CD4-positive, alpha-beta T cell (primary cell): ENCODE results near the gene ACTR1A. TPM values are rescaled to one million over a fixed set of nuclear protein-coding genes. Genes with fewer than 3 reads are reported as not detected.

Experiments used
- ATAC-seq: fragments of 200-7000 bp; cut with Tn5 transposase; one replicate; pipeline ENCODE4 v1.10.0; 2022; ENCODE audit warnings: mild to moderate bottlenecking; ENCODE audit not compliant: poor library complexity
- CTCF ChIA-PET: fragments of 350-600 bp; sonication (Branson Sonifier 250); formaldehyde crosslinking; loops from one replicate; lab custom pipeline; 2021; ENCODE audit warnings: antibody characterized with exemption, inconsistent platforms; lab: Charles Lee
- POLR2A ChIA-PET: fragments of 350-600 bp; sonication (Branson Sonifier 250); formaldehyde crosslinking; loops from one replicate; lab custom pipeline; 2021; ENCODE audit warnings: antibody characterized with exemption, inconsistent platforms; lab: Charles Lee
- DNase-seq, 14 experiments: peaks; one replicate each; pipeline ENCODE4 v3.0.0-alpha.2; 2013 to 2020; ENCODE audit warnings: mixed read lengths in 2 of 14
- H3K27ac ChIP-seq, 2 donors: one replicate each; pipeline versions ENCODE4 v1.5.1 to v1.7.0; 2013; ENCODE audit warnings: low read length in 2 of 2, low read depth in 1 of 2, mild to moderate bottlenecking in 1 of 2
- H3K27me3 ChIP-seq, 2 experiments: 1 replicate in 1 of 2; 2 replicates in 1 of 2; pipeline versions ENCODE4 v1.6.1 to v1.7.0; 2013; ENCODE audit warnings: low read length in 2 of 2, control low read depth in 1 of 2, mild to moderate bottlenecking in 1 of 2, moderate library complexity in 1 of 2; ENCODE audit not compliant: insufficient read depth in 2 of 2, control insufficient read depth in 1 of 2
- H3K36me3 ChIP-seq: one replicate; pipeline ENCODE4 v1.6.1; 2013; ENCODE audit warnings: low read length, control low read depth; ENCODE audit not compliant: insufficient read depth
- H3K4me1 ChIP-seq: one replicate; pipeline ENCODE4 v1.6.1; 2013; ENCODE audit warnings: low read length, control low read depth; ENCODE audit not compliant: insufficient read depth
- H3K4me3 ChIP-seq: one replicate; pipeline ENCODE4 v1.5.1; 2013; ENCODE audit warnings: mild to moderate bottlenecking, low read length, moderate library complexity
- H3K9me3 ChIP-seq, 2 experiments: 1 replicate in 1 of 2; 2 replicates in 1 of 2; pipeline versions ENCODE4 v1.6.1 to v1.7.0; 2013; ENCODE audit warnings: low read length in 2 of 2, mild to moderate bottlenecking in 2 of 2, control low read depth in 1 of 2, moderate library complexity in 1 of 2; ENCODE audit not compliant: control insufficient read depth in 1 of 2, insufficient read depth in 1 of 2
- H3K27ac Mint-ChIP-seq: one replicate; pipeline ENCODE4 v1.8.0; 2020; ENCODE audit warnings: mixed read lengths
- H3K27me3 Mint-ChIP-seq: one replicate; pipeline ENCODE4 v1.8.0; 2021; ENCODE audit warnings: mixed read lengths
- H3K36me3 Mint-ChIP-seq: one replicate; pipeline ENCODE4 v1.8.0; 2021; ENCODE audit warnings: low read depth, mixed read lengths
- H3K4me1 Mint-ChIP-seq: one replicate; pipeline ENCODE4 v1.8.0; 2021; ENCODE audit warnings: low read depth, mixed read lengths
- H3K4me3 Mint-ChIP-seq: one replicate; pipeline ENCODE4 v1.8.0; 2020; ENCODE audit warnings: mild to moderate bottlenecking, mixed read lengths
- H3K9me3 Mint-ChIP-seq: one replicate; pipeline ENCODE4 v1.8.0; 2020; ENCODE audit warnings: mixed read lengths
- intact Hi-C, 2 experiments: fragments of 100-400 bp; cut with DNase I in 1 of 2; cut with micrococcal nuclease in 1 of 2; formaldehyde crosslinking; loops; one replicate each; pipeline versions ENCODE4 v1.15.1 to v1.9.0; 2023 to 2025; cut with DNase I, micrococcal nuclease
- polyA plus RNA-seq, 2 donors: library from polyadenylated mRNA; unstranded; fragments of 120-200 nt; gene quantifications; one replicate each; pipeline ENCODE4 v1.2.1, GENCODE V29; 2013
- total RNA-seq, 174 experiments: library from RNA in 2 of 174; stranded (reverse) in 2 of 174; gene quantifications; one replicate each; pipeline ENCODE4 v1.2.3 and lab custom pipeline; 2021 to 2026
- TF ChIP-seq, protein P1 (sequence below): fragments of 200-600 bp; IDR thresholded peaks from one replicate; pipeline ENCODE4 v1.8.0; 2022; ENCODE audit warnings: antibody characterized with exemption, mild to moderate bottlenecking

The ACTR1A gene
- total RNA-seq (10 to 100 TPM; 43.3 to 46.3 TPM), total RNA-seq (lab: John Stamatoyannopoulos, UW) (51.4 to 121 (median 94.8) reads per million in 172 experiments)
- 49.9 TPM for polyA plus RNA-seq (2013, experiment 1 of 2)
- polyA plus RNA-seq (2013, experiment 2 of 2): 49.1 TPM

DNA sequence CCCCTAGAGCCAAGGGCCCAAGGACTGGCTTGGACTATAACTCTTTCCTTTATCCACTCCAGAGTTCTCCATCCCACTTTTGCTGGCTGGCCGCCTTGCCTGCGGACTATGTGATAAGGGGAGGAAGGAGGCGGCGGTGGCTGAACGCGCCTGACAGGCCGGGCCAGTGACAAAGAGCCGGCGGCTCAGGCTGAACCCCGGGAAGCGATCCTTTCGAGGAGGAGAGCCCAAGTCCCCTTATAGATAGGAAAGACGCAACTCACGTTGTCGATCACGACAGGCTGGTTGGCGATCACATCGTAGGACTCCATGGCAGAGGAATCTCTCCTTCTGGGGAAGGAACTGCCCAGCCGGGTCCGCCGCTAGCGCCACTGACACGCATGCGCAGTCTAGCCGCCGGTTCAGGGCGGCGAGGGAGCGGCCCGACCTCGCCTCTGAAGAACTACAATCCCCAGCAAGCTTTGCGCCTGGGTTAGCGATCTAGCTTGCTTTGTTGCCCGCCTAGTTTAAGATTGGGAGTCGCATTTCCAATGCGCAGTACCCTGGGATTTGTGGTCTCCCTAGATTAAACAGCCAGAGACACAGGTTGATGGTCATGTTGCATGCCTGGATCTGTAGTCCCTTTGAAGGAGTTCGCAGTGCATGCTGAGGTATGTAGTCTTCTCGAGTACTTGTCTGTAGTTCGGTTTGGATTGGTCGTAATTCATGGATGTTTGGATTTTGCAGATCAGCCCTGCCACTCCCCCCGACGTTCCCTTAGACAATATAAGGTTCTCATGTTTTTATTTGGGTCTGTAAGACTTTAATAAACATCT lies at the start of gene ACTR1A:
TSS of gene ACTR1A (minus strand) at position 376 of the 815 bp plus-strand sequence. CDS start at position 311, 65 bp downstream.
- H3K4me1 ChIP-seq: peaks cover 48% of the 10 kb centered on the region
- peak within 1 kb of the TSS; percentile 80 to 97 for H3K27ac ChIP-seq
- Mint-ChIP-seq H3K4me1 (peaks cover 42% of the 10 kb centered on the region), H3K4me3 (no peak within 1 kb of the TSS), H3K27ac (no peak within 1 kb of the TSS), H3K27me3 (no peaks in the 10 kb centered on the region), H3K36me3 (peaks cover 9% of the 10 kb centered on the region), H3K9me3 (no peaks in the 10 kb centered on the region)
- POLR2A ChIA-PET: interaction anchor here (0.6 to 5.1 kb wide), 19 partner anchors 9 to 865 kb away, joined by 3 to 28 read pairs (median 5); partner anchors contain the start of genes ARL3, C10orf95, CUEDC2 and FBXL15
- intact Hi-C loops: loop anchor here (1.0 to 10.0 kb wide), 16 partner anchors 50 to 690 kb away; partner anchors contain the start of genes ARL3 (in 2 of the 2), NOLC1 (in 2 of the 2), SFXN2 (in 2 of the 2) and TRIM8 (in 2 of the 2)
- H3K4me3 ChIP-seq: peak within 1 kb of the TSS; percentile 100
- DNase-seq: peak; percentile 91 to 98 (median 94)
- TF ChIP-seq, protein P1, sequence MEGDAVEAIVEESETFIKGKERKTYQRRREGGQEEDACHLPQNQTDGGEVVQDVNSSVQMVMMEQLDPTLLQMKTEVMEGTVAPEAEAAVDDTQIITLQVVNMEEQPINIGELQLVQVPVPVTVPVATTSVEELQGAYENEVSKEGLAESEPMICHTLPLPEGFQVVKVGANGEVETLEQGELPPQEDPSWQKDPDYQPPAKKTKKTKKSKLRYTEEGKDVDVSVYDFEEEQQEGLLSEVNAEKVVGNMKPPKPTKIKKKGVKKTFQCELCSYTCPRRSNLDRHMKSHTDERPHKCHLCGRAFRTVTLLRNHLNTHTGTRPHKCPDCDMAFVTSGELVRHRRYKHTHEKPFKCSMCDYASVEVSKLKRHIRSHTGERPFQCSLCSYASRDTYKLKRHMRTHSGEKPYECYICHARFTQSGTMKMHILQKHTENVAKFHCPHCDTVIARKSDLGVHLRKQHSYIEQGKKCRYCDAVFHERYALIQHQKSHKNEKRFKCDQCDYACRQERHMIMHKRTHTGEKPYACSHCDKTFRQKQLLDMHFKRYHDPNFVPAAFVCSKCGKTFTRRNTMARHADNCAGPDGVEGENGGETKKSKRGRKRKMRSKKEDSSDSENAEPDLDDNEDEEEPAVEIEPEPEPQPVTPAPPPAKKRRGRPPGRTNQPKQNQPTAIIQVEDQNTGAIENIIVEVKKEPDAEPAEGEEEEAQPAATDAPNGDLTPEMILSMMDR: no peak
- ATAC-seq: peak; percentile 52
- H3K27me3 ChIP-seq: no peaks in the 10 kb centered on the region
- CTCF ChIA-PET: interaction anchor here (0.8 to 2.2 kb wide), 4 partner anchors 68 to 103 kb away, joined by 3 to 9 read pairs (median 4); partner anchors contain the start of gene FBXL15
- peaks cover 9% of the 10 kb centered on the region for H3K36me3 ChIP-seq
- H3K9me3 ChIP-seq: no peaks in the 10 kb centered on the region

DNA sequence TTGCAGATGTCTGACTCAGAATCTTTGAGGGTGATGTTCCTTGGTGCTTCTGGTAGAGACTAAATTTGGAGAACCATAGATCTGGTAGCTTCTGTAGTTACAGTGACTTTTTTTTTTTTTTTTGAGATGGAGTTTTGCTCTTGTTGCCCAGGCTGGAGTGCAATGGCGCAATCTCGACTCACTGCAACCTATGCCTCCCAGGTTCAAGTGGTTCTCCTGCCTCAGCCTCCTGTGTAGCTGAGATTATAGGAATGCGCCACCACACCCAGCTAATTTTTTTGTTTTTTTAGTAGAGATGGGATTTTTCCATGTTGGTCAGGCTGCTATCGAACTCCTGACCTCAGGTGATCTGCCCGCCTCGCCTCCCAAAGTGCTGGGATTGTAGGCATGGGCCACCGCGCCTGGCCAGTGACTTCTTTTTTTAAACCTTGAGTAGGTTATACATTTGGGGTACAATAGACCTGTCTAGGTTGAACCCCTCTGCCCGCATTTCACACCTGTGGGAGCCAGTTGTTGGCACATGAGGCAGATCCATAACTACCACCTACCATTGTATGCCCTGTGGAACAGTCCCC lies 48.2 kb upstream of the ACTR1A start:
- POLR2A ChIA-PET: no interaction called here
- intact Hi-C loops: no loop called here
- H3K27ac Mint-ChIP-seq: no peak overlapping the region

DNA sequence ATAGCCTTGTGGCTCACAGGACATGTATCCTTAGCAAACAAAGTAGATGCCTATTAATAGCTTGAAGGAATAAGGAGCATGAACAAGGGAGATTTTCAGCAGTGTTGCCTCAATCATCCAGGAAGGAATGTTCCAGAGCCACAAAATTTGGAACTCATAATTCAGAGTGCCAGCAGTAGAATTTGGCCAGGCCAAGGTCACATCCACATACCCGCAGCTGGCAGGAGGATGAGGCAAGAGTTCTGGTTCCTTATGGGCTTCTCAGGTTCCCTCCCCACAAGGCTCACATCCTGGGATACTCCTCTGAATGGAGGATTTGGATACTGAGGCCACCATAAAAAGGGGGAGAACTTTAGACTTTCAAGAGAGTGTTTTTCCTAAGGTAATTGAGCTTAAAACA lies 47.0 kb upstream of the ACTR1A start:
- Mint-ChIP-seq H3K4me3 (no peak overlapping the region), H3K4me1 (peaks cover 14% of the 10 kb centered on the region), H3K27me3 (no peaks in the 10 kb centered on the region), H3K36me3 (peaks cover 48% of the 10 kb centered on the region), H3K27ac (no peak overlapping the region), H3K9me3 (no peaks in the 10 kb centered on the region)
- POLR2A ChIA-PET: no interaction called here
- H3K4me1 ChIP-seq: peaks cover 2% of the 10 kb centered on the region
- no peak for ATAC-seq
- H3K4me3 ChIP-seq: no peak overlapping the region
- DNase-seq: no peak
- no peaks in the 10 kb centered on the region for H3K27me3 ChIP-seq
- H3K9me3 ChIP-seq: no peaks in the 10 kb centered on the region
- peaks cover 23% of the 10 kb centered on the region for H3K36me3 ChIP-seq
- intact Hi-C loops: no loop called here
- no peak overlapping the region for H3K27ac ChIP-seq
- TF ChIP-seq, protein P1: no peak
- CTCF ChIA-PET: no interaction called here

More for the DNA sequence above, 48.2 kb upstream of the ACTR1A start:
- Mint-ChIP-seq H3K27me3 (no peaks in the 10 kb centered on the region), H3K4me3 (no peak overlapping the region), H3K4me1 (peaks cover 9% of the 10 kb centered on the region), H3K36me3 (peaks cover 50% of the 10 kb centered on the region), H3K9me3 (no peaks in the 10 kb centered on the region)
- no peak overlapping the region for H3K27ac ChIP-seq
- no peaks in the 10 kb centered on the region for H3K9me3 ChIP-seq
- TF ChIP-seq, protein P1: no peak
- no peak overlapping the region for H3K4me3 ChIP-seq
- CTCF ChIA-PET: no interaction called here
- peaks cover 2% of the 10 kb centered on the region for H3K4me1 ChIP-seq
- H3K36me3 ChIP-seq: peaks cover 25% of the 10 kb centered on the region
- ATAC-seq: no peak
- no peaks in the 10 kb centered on the region for H3K27me3 ChIP-seq
- no peak for DNase-seq
